ENCODE data around the gene CALML6. TPM values are rescaled to one million over a fixed set of nuclear protein-coding genes. Genes with fewer than 3 reads are reported as not detected.

Gene CALML6
- total RNA-seq, 1 experiment from 2014 or later, result 1.7 TPM

DNA sequence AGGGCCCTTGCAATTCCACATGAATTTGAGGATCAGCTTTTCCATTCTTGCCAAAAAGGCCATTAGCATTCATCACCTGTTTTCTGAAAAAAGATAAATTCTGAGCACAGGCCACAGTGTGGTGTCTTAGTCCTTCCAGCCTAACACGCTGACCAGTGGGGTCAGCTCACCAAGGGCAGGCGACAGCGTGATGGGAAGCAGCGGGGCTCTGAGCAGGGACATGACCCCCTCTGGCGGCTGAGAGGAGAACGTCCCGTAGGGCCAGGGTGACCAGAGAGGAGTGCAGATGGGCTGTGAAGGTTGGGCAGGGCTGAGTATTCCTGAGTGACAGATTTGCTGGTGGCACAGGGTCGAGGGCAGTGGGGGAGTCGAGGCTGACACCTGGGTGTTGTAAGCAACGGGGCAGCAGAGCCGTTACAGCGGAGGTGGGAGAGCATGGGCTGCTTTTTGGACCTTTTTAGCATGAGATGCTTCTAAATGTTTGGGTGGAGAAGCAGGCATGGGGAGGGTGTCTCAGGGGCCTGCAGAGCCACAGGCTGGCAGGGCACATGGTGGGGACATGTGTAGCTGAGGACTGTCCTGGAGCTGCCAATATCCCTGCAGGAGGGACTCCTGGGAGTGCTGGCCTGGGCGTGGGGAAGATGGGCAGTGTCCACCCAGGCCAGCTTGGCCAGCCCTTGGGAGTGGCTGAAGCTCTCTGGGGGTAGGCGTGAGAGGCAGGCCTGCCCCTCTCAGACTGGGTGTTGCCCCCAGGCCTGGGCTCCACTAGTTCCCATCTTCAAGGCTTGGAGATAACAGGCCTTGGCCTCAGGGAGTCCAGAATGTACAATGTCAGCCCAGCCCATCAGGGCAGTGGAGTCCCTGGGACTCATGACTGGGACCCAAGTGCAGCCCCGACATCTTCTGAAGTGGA lies 8.6 kb upstream of the CALML6 start:
- H3K4me3 Mint-ChIP-seq, result peak overlapping the region in 1 of 2 experiments; percentile 16; a peak in 2 of 5 replicates
- Histone ChIP-seq H3K27ac (ENCODE audit: insufficient read length, low read depth, low read length) (no peak overlapping the region), H2BK20ac (ENCODE audit: low read depth, low read length, poor library complexity, severe bottlenecking) (no peak overlapping the region), H4K91ac (ENCODE audit: insufficient read length, low read depth, low read length) (no peak overlapping the region), H3K4me2 (ENCODE audit: insufficient read depth, insufficient read length, low read length) (no peak overlapping the region), H2BK5ac (ENCODE audit: insufficient read length, low read length) (no peak overlapping the region), H4K20me1 (ENCODE audit: control insufficient read depth, insufficient read depth, insufficient read length) (no peaks in the 10 kb centered on the region), H2BK120ac (ENCODE audit: low read depth, low read length, poor library complexity, severe bottlenecking) (no peak overlapping the region), H3K23ac (ENCODE audit: insufficient read length, low read depth, low read length) (no peak overlapping the region), H3K56ac (ENCODE audit: insufficient read length, low read depth, low read length) (no peak overlapping the region), H3K4ac (ENCODE audit: low read depth, low read length) (no peak overlapping the region), H2AFZ (ENCODE audit: low read length) (no peak overlapping the region), H3K27me3 (ENCODE audit: insufficient read depth, low read length) (no peaks in the 10 kb centered on the region), H3K14ac (ENCODE audit: insufficient read depth, low read length) (no peak overlapping the region), H2AK5ac (ENCODE audit: insufficient read length, low read length) (no peak overlapping the region), H3T11ph (ENCODE audit: low read length) (no peak overlapping the region), H3K79me2 (ENCODE audit: insufficient read depth, low read length) (no peaks in the 10 kb centered on the region), H2BK12ac (ENCODE audit: insufficient read length, low read depth, low read length) (no peak overlapping the region), H3K9ac (ENCODE audit: extremely low read depth, insufficient read length, low read length) (no peak overlapping the region), H2BK15ac (ENCODE audit: low read depth, low read length) (no peak overlapping the region), H3K79me1 (ENCODE audit: insufficient read depth, low read depth, low read length, poor library complexity, severe bottlenecking) (no peaks in the 10 kb centered on the region), H3K4me1 (ENCODE audit: insufficient read depth, low read length) (no peaks in the 10 kb centered on the region), H4K5ac (ENCODE audit: insufficient read length, low read depth, low read length) (no peak overlapping the region), H4K8ac (replicated peaks; ENCODE audit: insufficient read length, low read depth, low read length) (no peak overlapping the region), H3K9me3 (ENCODE audit: control insufficient read depth, low read depth, low read length) (no peaks in the 10 kb centered on the region), H3K18ac (ENCODE audit: insufficient read length, low read depth, low read length) (no peak overlapping the region), H3K23me2 (ENCODE audit: insufficient read length, low read depth, low read length, poor library complexity, severe bottlenecking) (peaks cover 6% of the 10 kb centered on the region)
- peaks cover 15 to 16% of the 10 kb centered on the region in 2 experiments for H3K4me1 Mint-ChIP-seq
- no peaks in the 10 kb centered on the region for H3K36me3 Mint-ChIP-seq (ENCODE audit: insufficient read depth in 1 of 3, low read depth in 3 of 3)
- H3K27me3 Mint-ChIP-seq (ENCODE audit: low read depth), result peaks cover 2% of the 10 kb centered on the region; the same call in 1 of the 2 replicates
- H3K9me3 Mint-ChIP-seq, result peaks cover 6% of the 10 kb centered on the region in 2 experiments; a peak in 3 of 5 replicates
- H3K27ac Mint-ChIP-seq, result peak overlapping the region in 1 of 3 experiments; percentile 7; a peak in 2 of 7 replicates
- peak; percentile 89 for DNase-seq
- WGBS (ENCODE audit: extremely low coverage, insufficient read length, low lambda C conversion rate), result no CpG with 5 or more reads among the region's 15 CpGs
- TF ChIP-seq, protein P1, sequence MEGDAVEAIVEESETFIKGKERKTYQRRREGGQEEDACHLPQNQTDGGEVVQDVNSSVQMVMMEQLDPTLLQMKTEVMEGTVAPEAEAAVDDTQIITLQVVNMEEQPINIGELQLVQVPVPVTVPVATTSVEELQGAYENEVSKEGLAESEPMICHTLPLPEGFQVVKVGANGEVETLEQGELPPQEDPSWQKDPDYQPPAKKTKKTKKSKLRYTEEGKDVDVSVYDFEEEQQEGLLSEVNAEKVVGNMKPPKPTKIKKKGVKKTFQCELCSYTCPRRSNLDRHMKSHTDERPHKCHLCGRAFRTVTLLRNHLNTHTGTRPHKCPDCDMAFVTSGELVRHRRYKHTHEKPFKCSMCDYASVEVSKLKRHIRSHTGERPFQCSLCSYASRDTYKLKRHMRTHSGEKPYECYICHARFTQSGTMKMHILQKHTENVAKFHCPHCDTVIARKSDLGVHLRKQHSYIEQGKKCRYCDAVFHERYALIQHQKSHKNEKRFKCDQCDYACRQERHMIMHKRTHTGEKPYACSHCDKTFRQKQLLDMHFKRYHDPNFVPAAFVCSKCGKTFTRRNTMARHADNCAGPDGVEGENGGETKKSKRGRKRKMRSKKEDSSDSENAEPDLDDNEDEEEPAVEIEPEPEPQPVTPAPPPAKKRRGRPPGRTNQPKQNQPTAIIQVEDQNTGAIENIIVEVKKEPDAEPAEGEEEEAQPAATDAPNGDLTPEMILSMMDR (conservative IDR thresholded peaks at IDR 0.05), result peak; percentile 93

Data from H9 (cell line).